NCI-H2171 treated with DMSO at 0.1 percent for 48 hours (cell line): ENCODE measurements around the gene MXRA5.
"Not testable (repeated sequence)": the region's sequence is repeated elsewhere in the genome, so short reads cannot be mapped to it uniquely, and the experiment has no call there.

Experiments
- DNase-seq: peaks from one replicate; lab custom pipeline; 2025; lab: John Stamatoyannopoulos, UW

The MXRA5 gene

DNA sequence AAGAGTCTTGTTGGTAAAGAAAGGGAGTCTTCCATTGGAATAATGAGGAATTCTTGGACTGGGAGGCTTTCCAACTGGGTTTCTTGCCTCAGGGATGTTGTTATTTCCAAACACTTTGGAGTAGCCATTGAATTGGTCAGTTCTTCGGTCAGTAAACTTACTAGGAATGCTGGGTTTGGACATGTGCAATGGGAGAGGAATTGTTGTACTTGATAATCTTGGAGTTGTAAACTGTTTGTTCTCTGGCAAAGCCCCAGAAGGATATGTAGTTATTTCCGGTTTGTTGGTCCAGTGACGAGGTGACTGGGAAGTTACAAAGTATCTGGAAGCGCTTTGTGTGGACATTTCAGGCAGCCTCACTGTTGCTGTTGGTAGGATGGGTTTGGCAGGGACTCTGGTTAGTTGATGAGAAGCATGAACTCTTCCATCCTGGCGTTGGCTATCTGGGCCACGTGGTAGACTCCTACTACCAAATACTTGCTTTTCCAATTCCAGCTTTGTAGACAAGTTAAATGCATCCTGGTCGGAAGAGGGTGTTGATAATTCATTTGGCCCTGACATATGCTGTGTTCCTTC, 25.9 kb downstream of the MXRA5 start:
- no peak for DNase-seq

DNA sequence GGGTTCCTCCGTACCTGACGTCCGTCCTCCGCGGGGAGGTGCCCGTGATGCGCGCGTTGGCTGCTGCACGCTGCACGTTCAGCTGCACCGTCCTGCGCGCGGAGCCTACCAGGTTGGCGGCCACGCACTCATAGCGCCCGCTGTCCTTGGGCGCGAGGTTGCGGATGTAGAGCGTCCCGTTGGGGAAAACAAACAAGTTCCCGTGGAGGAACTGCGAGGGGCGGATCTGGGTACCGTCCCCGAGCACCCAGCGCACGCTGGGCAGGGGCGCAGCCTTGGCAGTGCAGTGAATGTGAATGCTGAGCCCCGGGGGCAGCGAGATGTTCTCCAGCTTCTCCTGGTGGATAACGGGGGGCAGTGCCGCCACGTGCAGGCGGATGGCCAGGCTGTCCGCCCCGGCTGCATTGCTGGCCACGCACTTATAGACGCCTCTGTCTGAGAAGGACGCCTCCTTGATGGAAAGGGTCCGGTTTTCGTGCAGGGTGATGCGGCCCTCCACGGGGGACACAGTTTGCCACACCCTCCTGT, 29.2 kb downstream of the MXRA5 start:
- no peak for DNase-seq

DNA sequence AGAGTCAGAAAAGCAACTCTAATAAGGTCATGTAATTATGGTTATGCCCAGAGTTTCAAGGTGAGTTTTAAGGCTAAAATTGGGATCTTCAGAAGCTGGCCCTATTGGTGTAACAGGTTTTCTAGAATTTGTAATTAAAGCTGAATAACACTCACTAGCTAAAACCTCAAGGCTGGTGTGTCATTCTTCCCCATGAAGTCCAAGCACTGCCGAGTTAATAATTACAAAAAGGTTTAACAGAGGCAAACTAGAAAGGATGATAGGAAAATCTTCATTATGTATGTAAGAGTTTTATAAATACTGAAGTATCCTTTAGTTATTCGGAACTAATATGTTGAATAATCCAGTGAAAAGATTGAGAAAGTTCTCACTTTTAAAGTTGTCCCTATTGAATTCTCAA, 34.3 kb downstream of the MXRA5 start:
- no peak for DNase-seq

DNA sequence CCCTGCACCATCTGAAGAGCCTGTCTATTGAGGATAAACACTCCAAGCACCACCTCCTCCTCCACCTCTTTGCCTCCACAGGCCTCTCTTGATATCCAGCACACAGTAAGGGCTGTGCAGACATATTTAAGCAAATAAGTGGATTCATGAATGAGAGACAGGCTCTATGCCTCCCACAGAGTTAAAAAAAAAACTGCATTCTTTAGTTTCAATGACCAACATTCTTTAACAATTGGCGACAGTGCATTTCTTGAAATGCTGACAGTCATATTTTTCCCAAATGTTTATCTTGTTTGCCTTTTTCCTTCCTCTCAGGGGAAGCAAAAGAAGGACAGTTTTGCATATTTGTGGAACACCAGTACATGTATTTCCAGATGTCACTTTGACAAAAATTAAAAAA, 38.6 kb downstream of the MXRA5 start:
- no peak for DNase-seq

DNA sequence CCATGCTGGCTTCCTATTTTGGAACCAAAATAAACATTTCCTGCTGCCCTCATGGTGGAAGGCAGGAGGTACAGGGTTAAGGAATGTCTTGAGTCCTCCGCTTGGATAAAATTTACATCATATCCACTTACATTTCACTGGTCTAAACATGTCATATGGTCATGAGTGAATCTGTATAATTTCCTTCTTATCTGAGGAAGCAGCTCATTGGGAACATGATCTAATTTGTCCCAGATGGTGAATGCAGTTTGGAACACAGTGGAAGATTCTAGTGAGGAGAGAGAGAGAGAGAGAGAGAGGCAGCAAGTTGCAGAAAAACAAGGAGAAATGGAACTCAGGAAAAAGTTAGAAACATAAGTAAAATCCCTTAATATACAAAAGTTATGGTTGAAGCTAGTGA, 46.8 kb downstream of the MXRA5 start:
- DNase-seq: no peak

DNA sequence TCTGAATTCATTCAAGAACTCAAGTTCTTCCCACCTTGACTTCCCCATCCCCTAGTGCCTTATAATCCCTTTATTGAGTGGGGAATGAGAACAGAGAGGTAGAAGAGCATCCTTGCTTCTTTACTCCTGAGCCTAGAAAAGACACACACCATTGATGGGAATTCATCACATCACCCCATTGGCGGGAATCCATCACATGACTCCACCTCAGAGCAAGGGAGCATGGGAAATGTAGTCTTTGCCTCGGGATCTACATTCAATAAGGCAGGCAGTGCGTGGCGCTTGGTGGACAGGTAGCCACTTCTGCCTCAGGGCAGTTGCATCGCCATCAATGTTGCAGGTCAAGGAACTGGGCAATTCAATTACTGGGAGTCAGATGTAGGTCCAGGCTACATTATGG, 50.7 kb downstream of the MXRA5 start:
- DNase-seq: peak; percentile 1

DNA sequence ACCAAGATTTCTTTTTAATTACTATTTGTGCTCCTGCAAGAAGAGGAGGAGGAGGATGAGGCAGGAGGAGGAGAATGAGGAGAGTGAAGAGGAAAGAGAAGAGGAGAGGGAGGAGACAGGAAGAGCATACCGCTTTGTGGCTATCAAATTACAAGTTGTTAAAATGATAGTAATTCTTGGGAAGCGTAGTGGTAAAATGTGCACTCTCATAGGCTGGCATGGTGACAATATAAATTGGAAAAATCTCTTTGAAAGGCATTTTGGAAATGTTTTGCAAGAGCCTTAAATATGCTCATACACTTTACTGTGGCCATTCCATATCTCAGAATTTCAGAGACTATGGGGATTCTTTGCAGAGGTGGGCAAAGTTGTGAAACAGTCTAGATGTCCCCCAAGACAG, 53.2 kb downstream of the MXRA5 start:
- DNase-seq: no peak

DNA sequence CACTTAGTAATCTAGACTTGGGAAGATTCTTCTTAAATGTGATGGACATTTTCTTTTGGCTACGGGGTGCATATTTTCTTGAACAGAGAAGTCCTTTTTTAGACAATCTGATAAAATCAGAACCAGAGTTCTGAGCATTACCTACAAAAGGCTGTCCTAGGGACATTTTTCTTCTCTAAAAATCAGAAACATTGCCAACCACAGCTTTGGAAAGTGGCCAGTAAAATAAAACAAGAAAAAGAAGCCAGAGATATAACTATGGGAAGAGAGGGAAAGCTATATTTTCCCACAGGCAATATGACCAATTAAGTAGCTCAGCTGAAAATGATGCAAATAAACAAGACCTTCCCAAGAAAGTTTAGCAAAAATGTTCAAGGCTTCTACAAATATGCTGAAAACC, 55.9 kb downstream of the MXRA5 start:
- no peak for DNase-seq

DNA sequence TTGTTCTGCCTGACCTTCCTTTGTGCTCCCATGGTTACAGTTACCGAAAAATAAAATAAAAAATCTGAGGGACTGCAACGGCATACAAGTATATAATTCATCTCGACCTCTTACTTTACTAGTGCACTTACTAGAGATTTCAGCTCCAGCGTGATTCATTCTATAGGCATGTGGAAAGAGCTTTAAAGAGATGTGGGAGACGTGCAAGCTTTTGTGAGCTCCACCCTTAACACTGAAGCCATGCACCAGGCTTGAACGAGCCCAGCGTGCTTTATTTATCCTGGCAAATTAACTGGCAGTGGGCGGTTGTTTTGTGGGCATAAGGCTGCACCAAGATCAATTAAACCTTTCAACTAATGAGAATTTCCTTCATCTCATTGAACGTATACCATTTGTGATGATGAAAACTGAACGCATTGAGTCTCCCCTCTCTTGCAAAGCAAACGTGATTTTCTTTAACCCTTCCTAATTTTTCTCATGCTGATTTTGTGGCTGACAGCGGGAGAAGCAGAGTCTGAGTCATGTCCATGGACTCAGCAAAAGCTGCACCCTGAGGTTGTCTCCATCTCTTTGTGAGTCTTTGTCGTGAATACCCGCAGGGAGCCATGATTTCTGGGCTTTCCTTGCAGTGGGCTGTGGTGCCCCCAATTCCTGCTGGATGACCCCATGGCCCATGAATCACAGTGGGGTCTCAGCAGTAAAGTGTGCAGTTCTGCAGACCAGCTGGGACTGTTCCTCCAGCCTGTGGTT, 60.1 kb downstream of the MXRA5 start:
- DNase-seq: no peak

DNA sequence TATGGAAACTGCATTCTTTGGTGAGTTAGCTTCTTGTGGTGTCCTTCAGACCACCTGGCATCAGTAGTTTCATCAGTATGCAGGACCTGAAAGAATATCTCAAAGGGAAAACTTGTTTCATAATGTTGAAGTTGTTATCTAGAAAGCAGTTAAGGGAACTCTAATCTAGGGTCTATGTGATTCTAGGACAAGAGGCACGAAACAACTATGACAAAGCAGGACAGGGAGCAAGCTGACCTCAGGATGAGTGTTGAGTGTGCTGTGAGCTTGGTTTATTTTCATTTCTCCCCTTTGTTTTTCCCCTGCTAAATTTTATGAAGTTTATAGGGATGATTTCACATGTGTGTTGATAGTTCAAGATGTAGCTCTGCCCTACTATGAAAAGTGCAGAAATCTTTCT, 65.7 kb downstream of the MXRA5 start:
- no peak for DNase-seq

DNA sequence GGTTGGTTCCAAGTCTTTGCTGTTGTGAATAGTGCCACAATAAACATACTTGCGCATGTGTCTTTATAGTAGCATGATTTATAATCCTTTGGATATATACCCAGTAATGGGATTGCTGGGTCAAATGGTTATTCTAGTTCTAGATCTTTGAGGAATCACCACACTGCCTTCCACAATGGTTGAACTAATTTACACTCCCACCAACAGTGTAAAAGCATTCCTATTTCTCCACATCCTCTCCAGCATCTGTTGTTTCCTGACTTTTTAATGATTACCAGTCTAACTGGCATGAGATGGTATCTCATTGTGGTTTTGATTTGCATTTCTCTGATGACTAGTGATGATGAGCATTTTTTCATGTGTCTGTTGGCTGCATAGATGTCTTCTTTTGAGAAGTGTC, 72.8 kb downstream of the MXRA5 start:
- not testable (repeated sequence) for DNase-seq

DNA sequence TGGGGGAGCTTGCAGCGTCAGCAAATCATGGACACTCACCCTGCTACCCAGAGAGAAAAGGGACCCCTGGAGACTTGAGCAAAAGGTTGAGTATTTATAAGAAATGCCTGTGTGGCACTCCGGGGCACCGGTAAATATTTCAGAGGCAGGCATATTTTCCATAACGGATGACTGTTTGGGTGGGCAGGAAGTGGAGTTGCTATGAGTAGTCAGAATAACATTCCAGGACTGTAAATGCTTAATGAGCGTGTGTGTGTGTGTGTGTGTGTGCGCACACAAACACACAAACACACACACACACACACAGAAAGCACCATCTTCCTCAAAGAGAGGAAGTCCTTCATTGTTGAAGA, 74.6 kb downstream of the MXRA5 start:
- no peak for DNase-seq

DNA sequence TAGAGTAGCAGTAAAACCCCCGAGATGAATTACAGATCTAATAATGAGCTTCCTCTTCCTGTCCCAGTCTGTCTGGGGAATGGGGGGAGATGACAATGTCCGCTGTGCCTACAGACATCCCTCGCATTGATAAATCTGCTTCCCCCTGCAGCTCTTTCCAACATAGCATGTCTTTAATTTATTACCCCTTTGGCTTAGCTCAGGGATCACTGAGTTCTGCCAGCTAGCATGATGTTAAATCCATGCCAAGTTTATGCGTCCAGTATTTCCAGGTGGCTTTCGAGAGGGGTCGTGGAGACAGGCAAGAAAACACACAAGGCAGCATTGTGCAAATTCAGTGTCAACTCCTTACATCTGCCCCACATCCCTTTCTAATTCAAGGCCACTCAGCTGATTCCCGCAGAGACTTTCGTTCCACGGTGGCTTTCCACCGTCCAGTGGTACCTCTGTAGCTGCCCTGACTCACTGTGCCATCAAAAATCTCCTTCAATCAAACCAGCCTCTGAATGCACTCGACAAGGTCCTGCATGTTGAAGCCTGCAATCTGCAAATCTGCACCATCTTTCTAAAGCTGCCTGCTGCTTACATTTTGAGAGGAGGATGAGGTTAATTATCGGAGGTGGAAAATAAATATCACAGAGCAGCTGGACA, 75.1 kb downstream of the MXRA5 start:
- DNase-seq: no peak

DNA sequence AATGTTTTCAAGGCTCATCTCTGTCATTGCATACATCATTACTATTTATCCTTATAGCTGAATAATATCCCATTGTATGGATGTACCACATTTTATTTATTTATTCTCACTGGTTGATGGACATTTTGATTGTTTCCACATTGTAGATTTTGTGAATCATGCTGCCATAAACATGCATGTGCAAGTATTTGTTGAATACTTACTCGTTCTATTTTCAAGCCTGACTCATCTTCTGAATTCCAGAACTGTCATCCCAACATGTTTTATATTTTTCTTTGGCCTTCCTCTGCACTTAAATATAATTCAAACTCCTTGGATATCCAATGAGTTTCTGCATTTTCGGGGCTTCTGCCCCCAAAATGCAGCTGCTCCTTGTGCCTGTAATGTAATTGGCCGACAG, 77.6 kb downstream of the MXRA5 start:
- DNase-seq: no peak

DNA sequence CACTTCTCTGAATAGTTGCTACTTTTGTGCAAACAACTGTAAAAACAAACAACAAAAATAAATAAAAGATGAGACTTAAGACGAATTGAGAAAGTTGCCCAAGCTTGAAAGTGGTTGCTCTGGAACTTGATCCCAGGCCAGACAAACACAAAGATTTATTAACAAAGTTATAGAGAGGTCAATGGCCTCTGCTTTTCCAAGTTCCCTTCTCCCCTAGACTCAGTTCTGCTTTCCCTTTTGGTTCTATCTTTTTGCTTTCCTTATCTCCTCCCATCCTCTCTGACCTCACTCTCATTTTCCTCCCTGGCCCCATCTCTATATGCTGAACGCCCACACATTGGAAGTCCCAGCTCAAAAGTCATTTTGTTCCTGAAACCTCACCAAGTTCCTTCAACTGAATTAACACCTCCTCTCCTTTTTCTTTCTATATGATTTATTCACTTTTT, 82.7 kb downstream of the MXRA5 start:
- no peak for DNase-seq

DNA sequence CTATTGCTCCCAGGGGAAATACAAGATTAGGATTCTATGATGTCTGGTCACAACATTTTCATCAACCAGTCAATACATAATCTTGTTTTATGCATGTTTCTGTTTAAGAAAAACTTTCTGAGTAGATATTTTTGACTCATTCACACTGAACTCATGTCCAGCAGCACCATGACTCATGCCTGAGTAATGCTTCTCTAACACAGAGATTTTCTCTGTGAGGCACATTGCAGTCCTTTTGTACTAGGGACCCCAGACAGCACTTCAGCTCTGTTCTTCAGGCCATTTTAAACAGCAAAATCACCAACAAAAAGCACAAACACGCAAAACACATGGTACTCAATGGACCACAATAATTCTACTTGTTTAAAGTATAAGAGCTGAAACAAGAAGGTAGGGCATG, 83.6 kb downstream of the MXRA5 start:
- DNase-seq: no peak
